Right ventricle myocardium inferior (tissue), 1 donor: Measurements from ENCODE around the gene CCDC178. TPM values are rescaled to one million over a fixed set of nuclear protein-coding genes. Genes with fewer than 3 reads are reported as not detected.
"Not testable (repeated sequence)": the region's sequence is repeated elsewhere in the genome, so short reads cannot be mapped to it uniquely, and the experiment has no call there.

Source experiments
- ATAC-seq: fragments of 200-7000 bp; cut with Tn5 transposase; one replicate; pipeline ENCODE4 v1.9.1; 2020; ENCODE audit warnings: mild to moderate bottlenecking, moderate library complexity
- DNase-seq: peaks from one replicate; pipeline ENCODE4 v3.0.0; 2021; ENCODE audit errors: missing footprints
- intact Hi-C: fragments of 100-400 bp; cut with DNase I; formaldehyde crosslinking; loops from one replicate; pipeline ENCODE4 v1.11.0; 2022
- total RNA-seq: library from RNA; stranded (reverse); fragmentation: NEBNext Ultra II Directional; extraction: Animal tissue kit (Norgen Biotek cat#: 25700); gene quantifications from one replicate; pipeline ENCODE4 v1.2.1, GENCODE V29; 2021
- donor health status: DM: no; HTN: yes; CAD: no; lungs with severe emphysema.

The CCDC178 gene
- total RNA-seq, 1 donor from 2014 or later = 0.27 TPM

- DNase-seq (no peak), ATAC-seq (no peak)
- intact Hi-C loops = no loop called here
Measured at GRCh38 chr18:33269223-33269622, 171.3 kb downstream of the CCDC178 start.

GRCh38 chr18:33264566-33264965 is 176.0 kb downstream of the CCDC178 start:
- ATAC-seq = no peak
- no peak for DNase-seq
- intact Hi-C loops = no loop called here

GRCh38 chr18:33239298-33239697 is 201.2 kb downstream of the CCDC178 start:
- DNase-seq (no peak), ATAC-seq (no peak)
- intact Hi-C loops = no loop called here

- intact Hi-C loops = loop anchor here (5.0 kb wide), 1 partner anchor 530 kb away; no protein-coding TSS in a partner anchor
- ATAC-seq = no peak
- no peak for DNase-seq
Measured at GRCh38 chr18:33232318-33232626, 208.2 kb downstream of the CCDC178 start.

- ATAC-seq = no peak
- intact Hi-C loops = loop anchor here (5.0 kb wide), 1 partner anchor 531 kb away; no protein-coding TSS in a partner anchor
- DNase-seq = peak; percentile 41
Measured at GRCh38 chr18:33231474-33232317, 208.8 kb downstream of the CCDC178 start.

- intact Hi-C loops = no loop called here
- no peak for DNase-seq
- no peak for ATAC-seq
Measured at GRCh38 chr18:33212363-33212762, 228.2 kb downstream of the CCDC178 start.

GRCh38 chr18:33210575-33211189 is 229.8 kb downstream of the CCDC178 start:
- DNase-seq = no peak
- intact Hi-C loops = no loop called here
- no peak for ATAC-seq

- DNase-seq (no peak), ATAC-seq (no peak)
- intact Hi-C loops = no loop called here
Measured at GRCh38 chr18:33205777-33206176, 234.7 kb downstream of the CCDC178 start.

GRCh38 chr18:33201509-33201926 is 239.0 kb downstream of the CCDC178 start:
- ATAC-seq (no peak), DNase-seq (no peak)
- intact Hi-C loops = no loop called here

GRCh38 chr18:33195795-33196194 is 244.7 kb downstream of the CCDC178 start:
- ATAC-seq (no peak), DNase-seq (no peak)

GRCh38 chr18:33194793-33195192 is 245.7 kb downstream of the CCDC178 start:
- ATAC-seq (no peak), DNase-seq (no peak)
- intact Hi-C loops = no loop called here

More at GRCh38 chr18:33195795-33196194, 244.7 kb downstream of the CCDC178 start:
- intact Hi-C loops = no loop called here

GRCh38 chr18:33184958-33185357 is 255.6 kb downstream of the CCDC178 start:
- no peak for ATAC-seq
- intact Hi-C loops = no loop called here
- no peak for DNase-seq

- intact Hi-C loops = no loop called here
- ATAC-seq = no peak
Measured at GRCh38 chr18:33184175-33184574, 256.3 kb downstream of the CCDC178 start.

GRCh38 chr18:33183136-33183535 is 257.4 kb downstream of the CCDC178 start:
- DNase-seq (peak; percentile 9), ATAC-seq (no peak)
- intact Hi-C loops = no loop called here

More at GRCh38 chr18:33184175-33184574, 256.3 kb downstream of the CCDC178 start:
- no peak for DNase-seq

GRCh38 chr18:33181016-33181415 is 259.5 kb downstream of the CCDC178 start:
- intact Hi-C loops = no loop called here
- ATAC-seq (no peak), DNase-seq (no peak)

- DNase-seq (no peak), ATAC-seq (no peak)
- intact Hi-C loops = no loop called here
Measured at GRCh38 chr18:33169218-33169617, 271.3 kb downstream of the CCDC178 start.

- ATAC-seq, intact Hi-C loops, DNase-seq: not testable (repeated sequence)
Measured at GRCh38 chr18:33164121-33164520, 276.4 kb downstream of the CCDC178 start.

- no peak for DNase-seq
- intact Hi-C loops = no loop called here
- ATAC-seq = no peak
Measured at GRCh38 chr18:33161131-33161530, 279.4 kb downstream of the CCDC178 start.

- ATAC-seq (no peak), DNase-seq (no peak)
- intact Hi-C loops = no loop called here
Measured at GRCh38 chr18:33159151-33159550, 281.4 kb downstream of the CCDC178 start.

GRCh38 chr18:33157893-33158292 is 282.6 kb downstream of the CCDC178 start:
- intact Hi-C loops = no loop called here
- ATAC-seq = no peak
- no peak for DNase-seq
